Stimulated activated CD8-positive, alpha-beta memory T cell treated with anti-CD3 and anti-CD28 coated beads, Interleukin-2, amount 100 ng/mL, for 1 hour (primary cell): ENCODE measurements around the gene GALK2.

ENCODE experiments used
- DNase-seq, 2 donors: peaks; one replicate each; pipeline ENCODE4 v3.0.0-alpha.2; 2020; ENCODE audit warnings: low read depth in 2 of 2

Gene GALK2

DNA sequence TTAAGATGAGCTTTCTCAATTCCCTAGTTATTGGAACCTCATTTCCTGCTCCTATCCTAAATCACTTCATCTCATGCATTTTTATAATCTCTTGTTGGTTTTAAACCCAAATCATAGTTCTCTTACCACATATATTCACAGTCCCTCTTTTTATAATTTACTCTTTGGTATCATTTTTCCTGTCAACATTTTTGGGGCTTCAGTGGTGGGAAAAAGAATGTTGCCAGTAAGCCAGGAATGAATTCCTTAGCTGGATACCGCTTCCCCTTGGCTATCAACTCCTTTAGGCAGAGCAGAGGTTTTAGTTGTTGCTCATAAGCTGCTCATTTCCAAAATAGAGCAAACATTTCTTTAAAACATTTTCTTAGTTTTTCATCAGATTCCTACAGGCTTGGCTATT is 112.3 kb downstream of the GALK2 start:
- DNase-seq, result no peak

DNA sequence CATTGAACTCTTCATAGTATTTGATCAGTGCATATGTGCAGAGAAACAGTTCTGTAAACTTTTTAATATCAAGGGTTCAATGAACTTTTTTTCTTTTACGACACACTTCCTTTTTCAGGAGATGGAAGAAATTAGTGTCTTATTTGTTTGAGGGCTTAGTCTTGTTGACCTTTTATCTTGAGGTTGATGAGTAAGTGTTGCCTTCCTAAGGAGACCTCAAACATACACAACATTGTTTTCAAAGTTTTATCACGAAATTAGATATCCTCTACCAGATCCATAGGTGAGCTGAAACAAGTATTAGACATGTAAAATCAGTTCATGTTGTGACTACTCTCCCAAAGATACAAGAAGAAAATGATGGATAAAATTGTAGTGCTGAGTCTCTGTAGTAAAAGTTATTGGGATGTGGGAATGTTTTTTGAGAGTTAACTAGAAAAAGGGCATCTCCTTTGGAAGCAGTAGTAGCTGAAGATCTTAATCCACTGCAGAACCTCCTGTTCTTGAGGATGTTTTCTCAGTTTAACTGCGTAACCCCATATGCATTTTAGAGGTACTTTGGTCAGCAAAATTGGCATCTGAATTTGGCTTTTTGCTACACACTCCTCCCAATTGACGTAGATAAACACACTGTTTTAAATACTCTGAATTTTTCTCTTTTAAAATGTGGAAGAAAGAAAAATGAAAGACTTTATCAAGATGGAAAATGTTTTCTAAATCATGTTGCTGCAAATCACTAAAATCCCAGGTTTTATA is 116.8 kb downstream of the GALK2 start:
- no peak for DNase-seq

DNA sequence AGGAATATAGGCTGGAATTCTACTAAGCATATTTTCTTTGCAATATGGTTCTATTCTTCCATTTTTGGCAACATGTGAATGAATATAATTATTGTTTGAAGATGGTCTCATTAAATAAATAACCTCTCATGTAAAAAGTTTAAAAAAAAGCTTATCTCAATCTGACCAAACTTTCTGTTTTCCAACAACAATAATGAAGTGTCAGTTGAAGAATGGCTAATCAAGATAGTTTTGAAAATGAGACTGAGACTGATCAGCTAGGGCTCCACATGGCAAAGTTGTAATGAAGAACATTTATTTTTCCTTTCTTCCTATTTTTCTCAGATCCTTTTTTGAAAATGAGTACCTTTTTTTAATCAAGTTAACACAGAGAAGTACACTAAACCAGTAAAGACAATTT is 117.4 kb downstream of the GALK2 start:
- no peak for DNase-seq

DNA sequence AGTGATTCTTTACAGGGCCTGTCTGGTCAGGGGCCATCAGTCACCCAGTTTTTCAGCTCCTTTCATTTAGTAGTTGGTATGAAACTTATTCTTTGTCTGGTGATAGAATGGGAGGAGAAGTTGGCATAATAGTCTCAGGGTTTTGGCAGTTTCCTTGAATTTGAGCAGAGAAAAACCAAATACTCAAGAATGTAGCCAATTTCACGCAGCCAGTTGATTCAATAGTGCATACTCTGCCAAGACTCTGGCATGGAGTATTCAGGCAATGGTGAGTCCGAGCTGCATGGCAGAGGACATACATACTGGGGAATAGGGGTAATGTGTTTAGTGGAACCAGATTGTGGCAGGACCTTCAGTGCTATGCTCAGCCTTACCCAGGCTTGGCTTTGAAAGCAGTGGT is 118.3 kb downstream of the GALK2 start:
- no peak for DNase-seq

DNA sequence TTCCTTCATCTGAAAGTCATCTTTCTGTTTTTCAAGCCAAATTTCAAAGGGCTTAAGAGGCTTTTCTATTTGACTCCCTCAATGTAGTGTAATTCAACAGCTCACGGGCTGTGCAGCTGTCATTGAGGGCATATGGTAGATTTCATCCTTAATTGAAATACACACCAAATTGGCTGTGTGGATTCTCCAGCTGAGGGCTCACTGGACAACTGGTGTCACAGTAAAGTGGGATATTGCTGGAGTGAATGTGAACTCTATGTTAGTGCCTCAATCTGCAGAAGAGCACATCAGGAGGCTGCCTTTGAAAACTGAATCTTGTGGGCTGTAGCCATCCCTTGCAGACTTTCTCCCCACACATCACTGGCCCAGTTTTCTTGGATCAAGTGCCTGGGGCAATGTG is 120.1 kb downstream of the GALK2 start:
- no peak for DNase-seq

DNA sequence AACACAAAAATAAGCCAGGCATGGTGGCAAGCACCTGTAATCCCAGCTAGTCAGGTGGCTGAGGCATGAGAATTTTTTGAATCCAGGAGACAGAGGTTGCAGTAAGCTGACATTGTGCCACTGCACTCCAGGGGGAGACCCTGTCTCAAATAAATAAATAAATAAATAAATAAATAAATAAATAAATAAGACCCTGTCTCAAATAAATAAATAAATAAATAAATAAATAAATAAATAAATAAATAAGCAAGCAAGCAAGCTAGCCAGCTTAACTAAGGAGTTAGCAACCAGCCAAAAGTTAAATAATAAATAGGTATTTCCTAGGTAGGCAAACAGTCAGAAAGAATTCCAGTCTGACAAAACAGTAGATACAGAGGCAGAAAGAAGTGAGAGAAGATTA is 123.9 kb downstream of the GALK2 start:
- no peak for DNase-seq

DNA sequence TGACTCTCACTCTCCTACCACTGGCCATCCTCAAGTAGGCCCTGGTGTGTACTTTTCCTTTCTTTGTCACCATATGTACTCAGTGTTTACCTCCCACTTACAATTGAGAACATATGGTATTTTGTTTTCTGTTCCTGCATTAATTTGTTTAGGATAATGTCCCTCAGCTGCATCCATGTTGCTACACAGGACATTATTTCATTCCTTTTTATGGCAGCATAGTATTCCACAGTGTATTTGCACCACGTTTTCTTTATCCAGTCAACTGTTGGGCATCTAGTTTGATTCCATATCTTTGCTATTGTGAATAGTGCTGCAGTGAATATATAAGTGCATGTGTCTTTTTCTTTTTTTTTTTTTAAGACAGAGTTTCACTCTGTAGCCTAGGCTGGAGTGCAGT is 126.2 kb downstream of the GALK2 start:
- DNase-seq, result no peak

DNA sequence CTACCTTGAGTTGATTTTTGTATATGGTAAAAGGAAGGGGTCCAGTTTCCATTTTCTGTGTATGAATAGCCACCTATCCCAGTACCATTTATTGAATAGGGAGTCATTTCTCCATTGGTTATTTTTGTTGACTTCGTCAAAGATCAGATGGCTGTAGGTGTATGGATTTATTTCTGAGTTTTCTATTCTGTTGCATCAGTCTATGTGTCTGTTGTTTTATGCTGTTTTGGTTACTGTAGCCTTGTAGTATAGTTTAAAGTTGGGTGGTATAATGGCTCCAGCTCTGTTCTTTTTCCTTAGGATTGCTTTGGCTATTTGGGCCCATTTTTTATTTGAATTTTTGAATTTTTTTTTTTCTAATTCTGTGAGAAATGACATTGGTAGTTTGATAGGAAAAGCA is 127.5 kb downstream of the GALK2 start:
- no peak for DNase-seq

DNA sequence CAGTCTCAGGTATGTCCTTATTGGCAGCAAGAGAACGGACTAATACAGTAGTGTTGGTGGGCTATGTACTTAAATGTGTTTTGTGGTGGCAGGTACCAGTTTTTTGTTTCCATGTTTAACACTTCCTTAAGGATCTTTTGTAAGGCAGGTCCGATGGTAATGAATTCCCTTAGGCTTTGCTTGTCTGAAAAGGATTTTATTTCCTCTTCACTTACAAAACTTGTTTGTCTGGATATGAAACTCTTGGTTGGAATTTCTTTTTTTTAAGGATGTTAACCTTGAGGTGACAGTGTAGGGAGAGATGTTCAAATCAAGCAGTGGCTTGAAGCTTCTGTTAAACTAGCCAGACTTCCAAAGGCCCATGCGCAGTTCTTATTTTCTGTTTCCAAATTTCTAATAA is 130.8 kb downstream of the GALK2 start:
- no peak for DNase-seq

DNA sequence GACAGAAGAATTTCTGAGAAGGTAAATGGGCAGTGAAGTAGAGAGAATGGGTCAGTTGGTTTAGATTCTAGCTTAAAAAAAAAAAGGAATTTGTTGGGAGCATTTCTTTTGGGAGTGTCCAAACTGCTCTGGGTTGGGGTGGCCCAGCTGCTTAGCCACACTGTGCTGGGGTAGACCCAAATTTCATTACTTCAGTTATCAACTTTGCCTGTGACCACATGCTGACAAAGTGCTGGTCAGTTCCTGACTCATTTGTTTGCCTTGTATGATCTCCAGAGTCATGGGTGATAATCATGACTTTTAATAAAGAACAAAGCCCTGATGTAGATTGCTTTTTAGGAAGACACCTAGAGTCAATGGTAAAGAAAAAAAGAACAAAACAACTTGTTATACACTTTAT is 131.5 kb downstream of the GALK2 start:
- no peak for DNase-seq

DNA sequence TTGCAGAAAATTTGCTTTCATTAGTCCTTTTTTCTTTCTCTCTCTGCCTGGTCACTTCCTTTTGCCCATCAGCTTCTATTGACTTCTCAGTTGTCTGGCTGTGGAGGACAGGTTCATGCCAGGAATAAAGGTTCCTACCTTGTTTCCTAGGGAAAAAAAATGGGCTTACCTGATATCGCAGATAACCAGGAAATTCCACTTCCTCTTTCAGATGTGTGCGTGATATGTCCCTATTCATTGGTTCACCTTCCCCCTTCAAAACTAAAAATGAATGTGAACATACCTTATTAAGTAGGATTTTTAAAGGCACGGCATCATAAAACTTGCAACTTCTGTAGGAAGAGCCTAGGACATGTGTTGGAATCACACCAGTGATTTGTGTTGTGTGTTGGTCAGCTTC is 133.0 kb downstream of the GALK2 start:
- no peak for DNase-seq

DNA sequence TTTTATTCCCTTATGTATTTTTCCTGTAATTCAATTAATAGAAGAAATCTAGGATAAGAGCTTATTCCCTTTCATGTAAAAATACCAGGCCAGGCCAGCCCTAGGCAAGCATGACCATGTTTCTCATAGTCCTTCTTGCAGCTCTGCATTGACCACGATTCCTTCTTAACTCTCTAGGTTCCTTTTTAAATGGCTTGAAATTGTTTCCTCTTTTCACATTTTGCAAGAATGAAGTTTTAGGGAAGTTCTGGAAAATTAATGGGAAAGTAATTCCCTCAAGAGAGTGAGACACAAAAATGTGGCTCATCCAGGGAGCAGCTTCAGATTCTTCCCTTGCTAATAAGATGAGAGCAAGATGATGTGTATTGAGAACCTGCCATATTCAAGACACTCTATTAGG is 136.5 kb downstream of the GALK2 start:
- no peak for DNase-seq

DNA sequence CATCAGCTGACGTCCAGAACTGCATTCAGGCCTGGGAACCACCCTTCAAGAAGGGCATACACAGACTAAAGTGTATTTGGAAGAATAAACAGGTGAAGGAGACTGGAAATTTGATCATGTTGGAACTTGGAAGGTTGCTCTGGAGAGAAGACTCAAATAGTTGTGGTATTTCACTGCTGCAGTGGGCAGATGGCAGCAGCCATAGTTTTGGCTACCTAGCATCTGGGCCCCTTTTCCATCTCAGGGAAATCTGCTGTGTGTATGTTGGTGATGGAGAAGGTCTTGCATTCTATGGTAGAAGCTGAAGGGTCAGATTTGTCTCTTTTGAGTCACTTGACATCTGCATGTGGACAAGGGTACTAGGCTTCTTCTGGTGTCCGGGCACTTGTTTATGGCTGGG is 138.6 kb downstream of the GALK2 start:
- no peak for DNase-seq

DNA sequence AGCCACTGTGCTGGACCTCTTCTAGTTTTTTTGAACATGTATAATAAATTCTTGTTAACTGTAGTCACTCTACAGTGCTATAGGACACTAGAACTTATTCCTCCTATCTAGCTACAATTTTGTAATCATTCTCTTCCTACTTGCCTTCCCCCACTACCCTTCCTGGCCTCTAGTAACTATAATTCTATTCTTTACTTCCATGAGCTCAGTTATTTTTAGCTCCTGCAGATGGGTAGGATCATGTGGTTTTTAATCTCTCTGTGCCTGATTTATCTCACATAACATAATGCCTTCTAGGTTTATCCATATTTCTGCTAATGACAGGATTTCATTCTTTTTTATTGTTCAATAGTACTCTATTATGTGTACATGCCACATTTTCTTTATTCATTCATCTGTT is 139.8 kb downstream of the GALK2 start:
- DNase-seq, result no peak

DNA sequence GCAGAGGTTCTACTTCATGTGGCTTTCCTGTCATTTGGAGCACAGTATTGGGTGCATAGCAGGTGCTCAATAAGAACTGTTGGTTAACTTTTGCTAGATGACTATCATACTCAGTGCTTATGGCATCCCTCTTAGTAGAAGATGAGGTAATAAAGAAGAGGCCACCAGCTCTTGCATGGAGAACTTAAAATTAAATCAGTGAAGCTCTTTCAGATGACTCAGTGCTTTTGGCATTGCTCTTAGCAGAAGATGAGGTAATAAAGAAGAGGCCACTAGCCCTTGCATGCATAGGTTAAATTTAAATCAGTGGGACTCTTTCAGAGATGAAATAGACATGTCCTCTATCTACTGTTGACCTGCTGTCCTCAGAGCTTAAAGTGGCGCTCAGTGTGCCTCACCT is 143.6 kb downstream of the GALK2 start:
- DNase-seq, result no peak

DNA sequence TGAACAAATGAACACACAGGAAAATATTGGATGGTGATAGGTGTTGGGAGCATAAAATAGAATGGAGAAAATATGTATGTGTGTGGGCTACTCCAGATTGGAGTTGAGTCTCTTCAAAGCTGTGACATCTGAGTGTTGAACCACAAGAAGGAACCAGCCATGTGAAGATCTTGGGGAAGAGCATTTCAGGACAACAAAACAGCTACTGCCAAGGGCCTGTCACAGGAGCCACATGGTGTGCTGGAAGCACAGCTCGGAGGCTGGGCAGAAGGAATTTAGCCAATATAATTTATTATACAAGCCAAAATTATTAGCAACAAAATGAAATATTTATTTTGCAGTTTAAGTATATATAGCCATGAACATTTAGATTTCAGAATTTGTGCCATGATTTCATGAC is 144.7 kb downstream of the GALK2 start:
- DNase-seq, result no peak

DNA sequence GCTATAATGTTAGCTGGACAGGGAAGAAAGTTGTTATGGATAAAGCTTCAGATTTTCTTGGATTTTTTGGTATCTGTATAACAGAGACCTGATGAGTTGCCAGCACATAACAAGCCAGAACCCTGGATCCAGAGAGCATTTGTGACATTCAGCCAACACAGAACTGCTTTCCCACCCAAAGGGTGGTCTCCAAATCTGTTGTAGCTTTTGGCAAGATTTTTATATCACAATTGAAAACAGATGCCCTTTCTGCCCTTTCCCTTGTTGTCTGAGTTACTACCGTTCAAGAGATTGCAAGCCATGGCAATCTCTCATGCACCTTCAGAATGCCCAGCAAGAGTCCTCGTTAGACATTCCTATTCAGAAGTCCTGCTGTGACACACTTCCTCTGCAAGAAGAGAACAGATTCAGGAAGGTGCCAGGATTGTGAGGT is 145.4 kb downstream of the GALK2 start:
- DNase-seq, result no peak

DNA sequence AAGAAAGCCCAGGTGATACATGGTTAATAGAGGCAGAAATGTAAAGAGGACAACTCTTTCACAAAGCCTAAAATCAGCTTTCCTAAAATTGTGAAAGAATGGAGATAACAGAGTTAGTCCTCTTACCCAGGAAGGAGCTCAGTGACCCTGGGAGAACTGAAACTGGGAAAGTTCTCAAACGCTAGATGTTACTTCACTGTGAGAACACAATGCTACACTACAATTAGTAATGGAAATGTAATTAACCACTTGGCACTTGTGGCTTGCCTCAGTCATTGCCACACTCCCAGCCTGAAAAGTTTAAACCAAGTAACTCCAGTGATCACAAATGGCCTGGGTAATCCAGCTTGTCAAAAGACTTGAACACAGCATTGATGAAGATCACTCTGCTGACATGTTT is 150.3 kb downstream of the GALK2 start:
- DNase-seq, result no peak

DNA sequence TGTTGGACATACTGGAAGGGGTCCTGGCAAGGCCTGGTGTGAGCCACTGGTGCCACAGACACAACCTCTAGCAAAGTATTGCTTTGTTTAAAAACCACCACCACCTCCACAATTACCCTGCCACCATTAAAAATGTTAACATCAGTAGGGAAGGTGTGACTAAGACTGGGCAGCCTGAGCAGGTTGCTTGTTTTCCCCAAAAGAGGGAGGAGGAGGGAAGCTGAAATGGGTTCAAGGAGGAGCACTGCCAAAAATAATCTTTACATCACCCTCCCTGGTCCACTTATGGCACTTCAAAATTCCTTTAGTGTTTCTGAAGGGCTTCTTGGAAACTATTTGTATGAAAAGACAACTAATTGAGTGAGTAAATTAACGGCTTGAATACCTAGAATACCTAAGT is 153.2 kb downstream of the GALK2 start:
- no peak for DNase-seq

DNA sequence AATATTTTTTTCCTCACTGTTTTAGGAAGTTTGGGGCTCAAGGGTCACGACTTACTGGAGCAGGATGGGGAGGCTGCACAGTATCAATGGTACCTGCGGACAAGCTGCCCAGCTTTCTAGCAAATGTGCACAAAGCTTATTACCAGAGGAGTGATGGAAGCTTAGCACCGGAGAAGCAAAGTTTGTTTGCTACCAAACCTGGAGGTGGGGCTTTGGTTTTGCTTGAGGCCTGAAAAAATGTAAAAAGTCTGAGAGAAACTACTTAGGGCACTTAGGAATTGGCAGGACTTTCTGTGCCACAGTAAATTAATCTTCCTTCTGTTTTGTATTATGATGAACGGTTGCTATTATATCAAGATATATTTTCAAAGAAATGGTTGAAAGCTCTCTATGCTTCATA is 157.9 kb downstream of the GALK2 start:
- DNase-seq, result no peak

DNA sequence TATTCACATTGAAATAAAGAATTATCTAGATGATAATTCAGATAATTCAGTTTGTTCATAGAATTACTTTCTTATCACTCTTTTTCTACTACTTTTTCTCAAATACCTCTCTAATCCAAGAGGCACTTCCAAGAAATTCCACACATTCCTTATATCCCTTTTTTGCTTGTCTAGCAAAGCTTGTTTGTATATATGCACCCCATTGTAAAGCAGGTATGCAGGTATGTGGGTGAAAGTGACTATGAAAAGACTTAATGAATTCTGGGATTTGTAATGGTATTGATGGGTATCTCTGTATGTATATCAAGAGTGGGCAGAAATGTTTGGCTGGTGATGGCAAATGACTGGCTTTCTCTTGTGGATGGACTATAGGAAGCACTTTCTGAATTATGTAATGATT is 158.9 kb downstream of the GALK2 start:
- no peak for DNase-seq

DNA sequence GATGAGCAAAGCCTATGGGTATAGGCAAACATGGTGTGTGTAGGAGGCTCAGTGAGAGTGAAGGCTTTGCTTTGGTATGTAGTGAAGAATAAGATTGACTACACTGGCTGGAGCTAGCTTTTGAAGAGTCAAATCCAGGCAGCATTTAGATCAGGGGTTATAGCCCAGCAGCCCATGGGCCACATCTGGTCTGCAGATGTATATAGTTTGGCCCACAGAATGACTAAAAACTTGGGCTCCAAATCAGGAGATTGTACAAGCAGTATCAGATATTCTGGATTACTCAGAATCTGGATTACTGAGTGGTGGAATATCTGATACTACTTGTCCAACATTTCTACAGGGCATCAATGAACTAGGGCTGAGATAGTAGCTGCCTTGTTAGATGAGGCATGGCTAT is 160.1 kb downstream of the GALK2 start:
- no peak for DNase-seq

DNA sequence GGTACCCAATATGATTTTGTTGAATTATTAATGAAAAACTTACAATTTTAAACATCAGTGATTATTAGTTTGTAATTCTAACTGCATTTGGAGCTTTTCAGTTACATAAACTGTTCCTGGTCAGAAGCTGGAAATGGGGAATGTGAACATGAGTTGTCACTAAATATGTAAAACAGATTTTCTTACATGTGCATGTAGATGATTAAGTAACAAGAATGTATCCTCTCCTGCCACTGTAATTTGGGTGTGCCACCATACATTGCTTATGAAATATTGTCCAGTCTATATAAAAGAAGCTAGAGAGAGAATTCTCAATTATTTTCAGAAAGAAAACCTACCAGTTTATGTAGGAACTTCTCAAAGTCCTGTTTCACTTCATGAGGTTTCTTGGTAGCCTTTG is 161.4 kb downstream of the GALK2 start:
- no peak for DNase-seq

DNA sequence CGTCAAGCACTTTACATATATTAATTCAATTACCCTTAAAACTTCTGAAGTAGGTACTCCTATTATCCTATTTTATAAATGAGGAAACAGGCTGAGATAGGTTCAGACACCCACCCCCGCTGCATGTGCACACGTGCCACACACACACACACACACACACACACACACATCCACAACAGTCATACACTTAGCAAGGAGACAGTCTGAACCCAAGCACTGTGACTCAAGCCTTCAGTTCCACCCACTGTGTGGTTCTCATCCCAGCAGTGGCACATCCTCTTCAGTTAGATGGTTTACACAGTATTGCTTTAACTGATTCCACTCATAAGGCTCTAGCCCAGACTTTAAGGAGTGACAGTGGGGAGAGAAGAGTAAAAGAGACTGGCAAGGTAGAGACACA is 161.9 kb downstream of the GALK2 start:
- DNase-seq, result no peak
